SHP77 treated with DMSO at 0.1 percent for 48 hours (cell line): Measurements from ENCODE around the gene ID1.
"Not testable (repeated sequence)": the region's sequence is repeated elsewhere in the genome, so short reads cannot be mapped to it uniquely, and the experiment has no call there.

Source experiments
- DNase-seq: peaks from one replicate; lab custom pipeline; 2025; lab: John Stamatoyannopoulos, UW

The ID1 gene

GRCh38 chr20:31573555-31574321, 31.4 kb upstream of the ID1 start:
- DNase-seq = peak; percentile 55

GRCh38 chr20:31574986-31575385, 30.1 kb upstream of the ID1 start:
- not testable (repeated sequence) for DNase-seq

- no peak for DNase-seq
These were observed 28.3 kb upstream of the ID1 start for GRCh38 chr20:31576751-31577150.

GRCh38 chr20:31577194-31577593, 27.9 kb upstream of the ID1 start:
- no peak for DNase-seq

- DNase-seq = no peak
These were observed 26.5 kb upstream of the ID1 start for GRCh38 chr20:31578448-31579138.

GRCh38 chr20:31579245-31579644, 25.8 kb upstream of the ID1 start:
- DNase-seq = no peak

- DNase-seq = not testable (repeated sequence)
These were observed 25.0 kb upstream of the ID1 start for GRCh38 chr20:31579941-31580651.

GRCh38 chr20:31580706-31581105, 24.4 kb upstream of the ID1 start:
- no peak for DNase-seq

GRCh38 chr20:31581391-31581790, 23.7 kb upstream of the ID1 start:
- no peak for DNase-seq

GRCh38 chr20:31587545-31588389, 17.3 kb upstream of the ID1 start:
- no peak for DNase-seq

GRCh38 chr20:31590717-31591225, 14.3 kb upstream of the ID1 start:
- DNase-seq = no peak

- DNase-seq = no peak
These were observed 11.7 kb upstream of the ID1 start for GRCh38 chr20:31593221-31594001.

GRCh38 chr20:31594002-31594557, 11.0 kb upstream of the ID1 start:
- DNase-seq = no peak

GRCh38 chr20:31594558-31595379, 10.3 kb upstream of the ID1 start:
- no peak for DNase-seq

- no peak for DNase-seq
These were observed 9.8 kb upstream of the ID1 start for GRCh38 chr20:31595380-31595653.

- peak; percentile 24 for DNase-seq
These were observed 9.3 kb upstream of the ID1 start for GRCh38 chr20:31595654-31596411.

- not testable (repeated sequence) for DNase-seq
These were observed 8.7 kb upstream of the ID1 start for GRCh38 chr20:31596412-31596715.

- DNase-seq = peak; percentile 22
These were observed 8.1 kb upstream of the ID1 start for GRCh38 chr20:31596831-31597480.

- DNase-seq = no peak
These were observed 7.6 kb upstream of the ID1 start for GRCh38 chr20:31597481-31597855.
